ENCODE measurements around the gene SRD5A1. TPM values are rescaled to one million over a fixed set of nuclear protein-coding genes. Genes with fewer than 3 reads are reported as not detected.

The SRD5A1 gene
- total RNA-seq, 1 donor from 2014 or later: 47.2 TPM

- Mint-ChIP-seq H3K27me3 (ENCODE audit: unreplicated experiment) (peaks cover 9% of the 10 kb centered on the region), H3K4me3 (ENCODE audit: unreplicated experiment) (peak overlapping the region; percentile 67), H3K4me1 (ENCODE audit: low read depth, unreplicated experiment) (peaks cover 43% of the 10 kb centered on the region), H3K27ac (ENCODE audit: unreplicated experiment) (peak overlapping the region; percentile 92), H3K9me3 (ENCODE audit: unreplicated experiment) (peaks cover 7% of the 10 kb centered on the region), H3K36me3 (ENCODE audit: unreplicated experiment) (peaks cover 17% of the 10 kb centered on the region)
- TF ChIP-seq CTCF (IDR thresholded peaks at IDR 0.05; ENCODE audit: partially characterized antibody, unreplicated experiment): no peak
- peak; percentile 72 for DNase-seq
Observed at GRCh38 chr5:6601816-6602215, 31.4 kb upstream of the SRD5A1 start.

- Mint-ChIP-seq H3K27me3 (ENCODE audit: unreplicated experiment) (peaks cover 9% of the 10 kb centered on the region), H3K4me1 (ENCODE audit: low read depth, unreplicated experiment) (peaks cover 45% of the 10 kb centered on the region), H3K27ac (ENCODE audit: unreplicated experiment) (peak overlapping the region; percentile 92), H3K9me3 (ENCODE audit: unreplicated experiment) (peaks cover 7% of the 10 kb centered on the region), H3K36me3 (ENCODE audit: unreplicated experiment) (peaks cover 13% of the 10 kb centered on the region), H3K4me3 (ENCODE audit: unreplicated experiment) (peak overlapping the region; percentile 67)
- no peak for TF ChIP-seq CTCF (IDR thresholded peaks at IDR 0.05; ENCODE audit: partially characterized antibody, unreplicated experiment)
- no peak for DNase-seq
Observed at GRCh38 chr5:6602441-6602840, 30.8 kb upstream of the SRD5A1 start.

- H3K4me3 Mint-ChIP-seq (ENCODE audit: unreplicated experiment): no peak overlapping the region
- peaks cover 41% of the 10 kb centered on the region for H3K4me1 Mint-ChIP-seq (ENCODE audit: low read depth, unreplicated experiment)
- no peak for TF ChIP-seq CTCF (IDR thresholded peaks at IDR 0.05; ENCODE audit: partially characterized antibody, unreplicated experiment)
- DNase-seq: no peak
- peaks cover 11% of the 10 kb centered on the region for H3K36me3 Mint-ChIP-seq (ENCODE audit: unreplicated experiment)
- peaks cover 7% of the 10 kb centered on the region for H3K9me3 Mint-ChIP-seq (ENCODE audit: unreplicated experiment)
- H3K27me3 Mint-ChIP-seq (ENCODE audit: unreplicated experiment): peaks cover 9% of the 10 kb centered on the region
- no peak overlapping the region for H3K27ac Mint-ChIP-seq (ENCODE audit: unreplicated experiment)
Observed at GRCh38 chr5:6603643-6604042, 29.6 kb upstream of the SRD5A1 start.

GRCh38 chr5:6604341-6604740 lies 28.9 kb upstream of the SRD5A1 start:
- peaks cover 11% of the 10 kb centered on the region for H3K36me3 Mint-ChIP-seq (ENCODE audit: unreplicated experiment)
- H3K27me3 Mint-ChIP-seq (ENCODE audit: unreplicated experiment): peaks cover 9% of the 10 kb centered on the region
- DNase-seq: no peak
- H3K9me3 Mint-ChIP-seq (ENCODE audit: unreplicated experiment): peaks cover 7% of the 10 kb centered on the region
- no peak overlapping the region for H3K4me3 Mint-ChIP-seq (ENCODE audit: unreplicated experiment)
- peaks cover 38% of the 10 kb centered on the region for H3K4me1 Mint-ChIP-seq (ENCODE audit: low read depth, unreplicated experiment)
- no peak for TF ChIP-seq CTCF (IDR thresholded peaks at IDR 0.05; ENCODE audit: partially characterized antibody, unreplicated experiment)
- peak overlapping the region; percentile 9 for H3K27ac Mint-ChIP-seq (ENCODE audit: unreplicated experiment)

- no peak for DNase-seq
- Mint-ChIP-seq H3K36me3 (ENCODE audit: unreplicated experiment) (peaks cover 11% of the 10 kb centered on the region), H3K9me3 (ENCODE audit: unreplicated experiment) (peaks cover 7% of the 10 kb centered on the region), H3K4me1 (ENCODE audit: low read depth, unreplicated experiment) (peaks cover 37% of the 10 kb centered on the region), H3K27me3 (ENCODE audit: unreplicated experiment) (peaks cover 9% of the 10 kb centered on the region), H3K27ac (ENCODE audit: unreplicated experiment) (no peak overlapping the region), H3K4me3 (ENCODE audit: unreplicated experiment) (no peak overlapping the region)
- TF ChIP-seq CTCF (IDR thresholded peaks at IDR 0.05; ENCODE audit: partially characterized antibody, unreplicated experiment): no peak
Observed at GRCh38 chr5:6604946-6605345, 28.3 kb upstream of the SRD5A1 start.
